HepG2 (cell line): ENCODE data around the gene TMEM117. TPM values are rescaled to one million over a fixed set of nuclear protein-coding genes. Genes with fewer than 3 reads are reported as not detected.

Experiments
- ATAC-seq: fragments of 200-7000 bp; cut with Tn5 transposase; 3 replicates; pipeline ENCODE4 v1.9.1; 2020; ENCODE audit warnings: mild to moderate bottlenecking, moderate library complexity
- BruUV-seq: library from RNA; stranded (reverse); fragments of 400-500 nt; replicated peaks from 2 replicates; lab custom pipeline; 2021; lab: Mats Ljungman, UMichigan
- CTCF ChIA-PET: fragments of 300-600 bp; formaldehyde crosslinking; extraction: SDS; loops from one replicate; lab custom pipeline; 2021; ENCODE audit warnings: low total read pairs, inconsistent platforms, low intra/inter-chr PET ratio; lab: Yijun Ruan, JAX
- POLR2A ChIA-PET: fragments of 350-600 bp; sonication (Branson Sonifier 250); formaldehyde crosslinking; loops from one replicate; lab custom pipeline; 2020; ENCODE audit warnings: antibody characterized with exemption, inconsistent platforms; lab: Yijun Ruan, JAX
- DNase-seq: peaks from one replicate; pipeline ENCODE4 v3.0.0-alpha.2; 2015; ENCODE audit warnings: low spot score
- FAIRE-seq: peaks from 3 replicates; lab custom pipeline; 2011; peaks lifted over from hg19 to GRCh38; lab: Jason Lieb, UNC
- H2AFZ ChIP-seq: one replicate; pipeline ENCODE4 v1.6.1; 2011; ENCODE audit warnings: low read length, inconsistent platforms
- H3K27ac ChIP-seq: fragments of 300-600 bp; 3 replicates; pipeline ENCODE4 v1.8.0; 2011; ENCODE audit warnings: mixed run types, mild to moderate bottlenecking, mixed read lengths, low read length, inconsistent platforms; ENCODE audit not compliant: insufficient read depth; ENCODE audit errors: extremely low read length
- H3K27me3 ChIP-seq, 2 experiments: fragments of 200-600 bp in 1 of 2; 2 replicates in 1 of 2; 3 replicates in 1 of 2; pipeline versions ENCODE4 v1.6.0 to v1.8.0; 2011; ENCODE audit warnings: low read length in 2 of 2, mild to moderate bottlenecking in 2 of 2, moderate library complexity in 2 of 2, inconsistent platforms in 1 of 2; ENCODE audit not compliant: insufficient read depth in 2 of 2, control insufficient read depth in 1 of 2
- H3K36me3 ChIP-seq, 2 experiments: fragments of 200-600 bp in 1 of 2; replicated peaks in 1 of 2; 2 replicates in 1 of 2; 3 replicates in 1 of 2; pipeline versions ENCODE4 v1.5.1 to v1.8.0; 2011; ENCODE audit warnings: low read length in 2 of 2, inconsistent platforms in 1 of 2; ENCODE audit not compliant: insufficient read depth in 2 of 2, control insufficient read depth in 1 of 2
- H3K4me1 ChIP-seq: 2 replicates; pipeline ENCODE4 v1.5.1; 2012; ENCODE audit warnings: low read length, inconsistent platforms; ENCODE audit not compliant: insufficient read depth
- H3K4me2 ChIP-seq: 2 replicates; pipeline ENCODE4 v1.6.0; 2011; ENCODE audit warnings: low read depth, low read length, inconsistent platforms
- H3K4me3 ChIP-seq, 3 experiments: fragments of 200-600 bp in 1 of 3; sonication (generic), shearing (Covaris generic) in 1 of 3; replicated peaks in 1 of 3; 2 replicates each; pipeline ENCODE4 v1.5.1; 2011 to 2016; ENCODE audit warnings: low read length in 3 of 3, inconsistent platforms in 2 of 3, low read depth in 2 of 3, mild to moderate bottlenecking in 2 of 3, control low read depth in 1 of 3, mixed read lengths in 1 of 3; ENCODE audit not compliant: insufficient read depth in 1 of 3
- H3K79me2 ChIP-seq: one replicate; pipeline ENCODE4 v1.6.1; 2011; ENCODE audit warnings: low read length, inconsistent platforms; ENCODE audit not compliant: insufficient read depth
- H3K9ac ChIP-seq: 2 replicates; pipeline ENCODE4 v1.6.0; 2011; ENCODE audit warnings: mild to moderate bottlenecking, low read depth, low read length, inconsistent platforms; ENCODE audit not compliant: insufficient read depth
- H3K9me3 ChIP-seq: 2 replicates; pipeline ENCODE4 v1.5.1; 2012; ENCODE audit warnings: mild to moderate bottlenecking, low read length
- H4K20me1 ChIP-seq: 2 replicates; pipeline ENCODE4 v1.6.0; 2011; ENCODE audit warnings: inconsistent platforms, mild to moderate bottlenecking, low read length, moderate library complexity; ENCODE audit not compliant: insufficient read depth
- ATM ChIP-seq: fragments of 450-650 bp; IDR thresholded peaks from 2 replicates; pipeline ENCODE4 v1.7.1; 2017; ENCODE audit warnings: mild to moderate bottlenecking, borderline replicate concordance
- CBX5 ChIP-seq: sonication (generic); formaldehyde crosslinking; IDR thresholded peaks from 2 replicates; pipeline ENCODE4 v1.4.0; 2020; ENCODE audit warnings: missing genetic modification reagents, borderline replicate concordance
- DPF2 ChIP-seq: sonication (generic); formaldehyde crosslinking; IDR thresholded peaks from 2 replicates; pipeline ENCODE4 v1.4.0; 2020; ENCODE audit warnings: mild to moderate bottlenecking, low read depth, missing genetic modification reagents, borderline replicate concordance
- FUBP1 ChIP-seq: sonication (generic); formaldehyde crosslinking; IDR thresholded peaks from 2 replicates; pipeline ENCODE4 v1.5.1; 2020; ENCODE audit warnings: missing genetic modification reagents, mild to moderate bottlenecking, borderline replicate concordance
- KDM5A ChIP-seq: fragments of 200-600 bp; sonication (generic); IDR thresholded peaks from 2 replicates; pipeline ENCODE4 v1.7.0; 2018; ENCODE audit warnings: antibody characterized with exemption, mild to moderate bottlenecking, low read length, borderline replicate concordance
- ONECUT2 ChIP-seq: sonication (generic); formaldehyde crosslinking; IDR thresholded peaks from 2 replicates; pipeline ENCODE4 v1.4.0; 2020; ENCODE audit warnings: missing genetic modification reagents
- RBAK ChIP-seq: sonication (generic); formaldehyde crosslinking; IDR thresholded peaks from 2 replicates; pipeline ENCODE4 v1.5.1; 2020; ENCODE audit warnings: mild to moderate bottlenecking, missing genetic modification reagents
- RXRA ChIP-seq: sonication (generic); formaldehyde crosslinking; IDR thresholded peaks from 2 replicates; pipeline ENCODE4 v1.5.1; 2020; ENCODE audit warnings: missing genetic modification reagents
- SP1 ChIP-seq, 2 experiments: fragments of 450-650 bp in 1 of 2; sonication (generic) in 1 of 2; formaldehyde crosslinking in 1 of 2; IDR thresholded peaks; 2 replicates each; pipeline versions ENCODE4 v1.4.0 to v1.6.1; 2016 to 2020; ENCODE audit warnings: missing genetic modification reagents in 1 of 2
- ZBTB2 ChIP-seq: sonication (generic); formaldehyde crosslinking; IDR thresholded peaks from 2 replicates; pipeline ENCODE4 v1.8.0; 2022; ENCODE audit warnings: low read depth, missing genetic modification reagents
- ZFX ChIP-seq: sonication (generic); formaldehyde crosslinking; IDR thresholded peaks from 2 replicates; pipeline ENCODE4 v1.4.0; 2020; ENCODE audit warnings: mild to moderate bottlenecking, low read depth, missing genetic modification reagents, moderate library complexity
- ZNF230 ChIP-seq: sonication (generic); formaldehyde crosslinking; IDR thresholded peaks from 2 replicates; pipeline ENCODE4 v1.4.0; 2020; ENCODE audit warnings: mild to moderate bottlenecking, missing genetic modification reagents
- ZNF430 ChIP-seq: sonication (generic); formaldehyde crosslinking; IDR thresholded peaks from 2 replicates; pipeline ENCODE4 v1.9.0; 2021; ENCODE audit warnings: mild to moderate bottlenecking, missing genetic modification reagents
- ZNF761 ChIP-seq: sonication (generic); formaldehyde crosslinking; conservative IDR thresholded peaks from 2 replicates; pipeline ENCODE4 v1.4.0; 2020; ENCODE audit warnings: mild to moderate bottlenecking, missing genetic modification reagents
- ZNF816 ChIP-seq: sonication (generic); formaldehyde crosslinking; IDR thresholded peaks from 2 replicates; pipeline ENCODE4 v1.8.0; 2022; ENCODE audit warnings: missing genetic modification reagents, mild to moderate bottlenecking, borderline replicate concordance
- ZSCAN22 ChIP-seq: sonication (generic); formaldehyde crosslinking; IDR thresholded peaks from 2 replicates; pipeline ENCODE4 v1.4.0; 2020; ENCODE audit warnings: mild to moderate bottlenecking, missing genetic modification reagents
- ZSCAN31 ChIP-seq: sonication (generic); formaldehyde crosslinking; IDR thresholded peaks from 2 replicates; pipeline ENCODE4 v1.5.0; 2020; ENCODE audit warnings: low read depth, mild to moderate bottlenecking, missing genetic modification reagents
- WGBS: methylation state at CpG from one replicate; pipeline ENCODE4 v1.1.6; 2017; ENCODE audit warnings: low lambda C conversion rate; 5-methylcytosine and 5-hydroxymethylcytosine counted together
- in situ Hi-C: cut with HindIII; loops from 2 replicates; pipeline ENCODE4 v1.10.0; 2017; ENCODE audit warnings: low pct_unique_long_range_greater_than_20kb; ENCODE audit not compliant: extremely low pct_ligation_motif_present
- intact Hi-C: fragments of 100-400 bp; cut with micrococcal nuclease; formaldehyde crosslinking; loops from one replicate; pipeline ENCODE4 v1.10.0; 2022; ENCODE audit not compliant: unreplicated experiment
- polyA plus RNA-seq, 8 experiments: library from polyadenylated mRNA; depleted of rRNA in 3 of 8; stranded (reverse) in 7 of 8; unstranded in 1 of 8; fragments of >200 nt; fragmentation: Illumina TruSeq in 4 of 8; extraction: Trizol in 4 of 8; gene quantifications; 2 replicates each; pipeline versions ENCODE4 v1.2.1 to v1.2.3, GENCODE V29; 2011 to 2016; ENCODE audit warnings: low read depth in 4 of 8, missing spikeins in 1 of 8, mixed read lengths in 1 of 8; ENCODE audit not compliant: insufficient read depth in 1 of 8
- total RNA-seq, 5 experiments: library from RNA; depleted of rRNA; stranded (reverse); fragments of >200 nt; fragmentation: Illumina TruSeq; extraction: Trizol; gene quantifications; 2 replicates each; pipeline ENCODE4 v1.2.3, GENCODE V29; 2016; ENCODE audit warnings: low read depth in 1 of 5
- TF ChIP-seq, protein P1 (sequence below): sonication (generic); formaldehyde crosslinking; IDR thresholded peaks from 2 replicates; pipeline ENCODE4 v1.8.0; 2022; ENCODE audit warnings: mild to moderate bottlenecking, missing genetic modification reagents
- TF ChIP-seq, protein P2 (sequence below): IDR thresholded peaks from 2 replicates; pipeline ENCODE4 v1.6.1; 2016; ENCODE audit warnings: missing compliant biosample characterization, missing genetic modification reagents, borderline replicate concordance

The TMEM117 gene
- total and polyA plus RNA-seq, 2 of the 13 experiments (the other 11 are each of a cell fraction or from before 2014, with no cell fraction given), result 2.8 to 8.5 TPM

GRCh38 chr12:44034906-44035305 is 199.0 kb downstream of the TMEM117 start:
- Histone ChIP-seq H3K27ac (no peak overlapping the region), H3K9ac (no peak overlapping the region), H4K20me1 (no peaks in the 10 kb centered on the region), H3K79me2 (no peaks in the 10 kb centered on the region), H3K4me3 (no peak overlapping the region), H3K4me2 (no peak overlapping the region), H3K27me3 (no peaks in the 10 kb centered on the region), H3K9me3 (peaks cover 15% of the 10 kb centered on the region), H3K4me1 (no peaks in the 10 kb centered on the region), H2AFZ (no peak overlapping the region), H3K36me3 (no peaks in the 10 kb centered on the region)
- DNase-seq (no peak), ATAC-seq (no peak), FAIRE-seq (no peak)
- intact Hi-C loops (no loop called here), in situ Hi-C loops (no loop called here)
- BruUV-seq, result no TSS peak
- POLR2A ChIA-PET, result no interaction called here
- 88% methylated on average over 5 of the region's 5 CpGs for WGBS
- CTCF ChIA-PET, result no interaction called here
- no peak for TF ChIP-seq ONECUT2 (CRISPR knock-in tag)
- TF ChIP-seq ZSCAN22 (CRISPR knock-in tag), result no peak
- no peak for TF ChIP-seq SP1 (IDR thresholded peaks at IDR 0.05)
- TF ChIP-seq SP1 (CRISPR knock-in tag; IDR thresholded peaks at IDR 0.05), result no peak
- TF ChIP-seq, protein P1, sequence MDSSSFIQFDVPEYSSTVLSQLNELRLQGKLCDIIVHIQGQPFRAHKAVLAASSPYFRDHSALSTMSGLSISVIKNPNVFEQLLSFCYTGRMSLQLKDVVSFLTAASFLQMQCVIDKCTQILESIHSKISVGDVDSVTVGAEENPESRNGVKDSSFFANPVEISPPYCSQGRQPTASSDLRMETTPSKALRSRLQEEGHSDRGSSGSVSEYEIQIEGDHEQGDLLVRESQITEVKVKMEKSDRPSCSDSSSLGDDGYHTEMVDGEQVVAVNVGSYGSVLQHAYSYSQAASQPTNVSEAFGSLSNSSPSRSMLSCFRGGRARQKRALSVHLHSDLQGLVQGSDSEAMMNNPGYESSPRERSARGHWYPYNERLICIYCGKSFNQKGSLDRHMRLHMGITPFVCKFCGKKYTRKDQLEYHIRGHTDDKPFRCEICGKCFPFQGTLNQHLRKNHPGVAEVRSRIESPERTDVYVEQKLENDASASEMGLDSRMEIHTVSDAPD (CRISPR knock-in tag), result no peak
- TF ChIP-seq ZNF816 (CRISPR knock-in tag), result no peak
- TF ChIP-seq KDM5A, result no peak
- TF ChIP-seq DPF2 (CRISPR knock-in tag), result no peak
- no peak for TF ChIP-seq ZNF230 (CRISPR knock-in tag)
- TF ChIP-seq, protein P2, sequence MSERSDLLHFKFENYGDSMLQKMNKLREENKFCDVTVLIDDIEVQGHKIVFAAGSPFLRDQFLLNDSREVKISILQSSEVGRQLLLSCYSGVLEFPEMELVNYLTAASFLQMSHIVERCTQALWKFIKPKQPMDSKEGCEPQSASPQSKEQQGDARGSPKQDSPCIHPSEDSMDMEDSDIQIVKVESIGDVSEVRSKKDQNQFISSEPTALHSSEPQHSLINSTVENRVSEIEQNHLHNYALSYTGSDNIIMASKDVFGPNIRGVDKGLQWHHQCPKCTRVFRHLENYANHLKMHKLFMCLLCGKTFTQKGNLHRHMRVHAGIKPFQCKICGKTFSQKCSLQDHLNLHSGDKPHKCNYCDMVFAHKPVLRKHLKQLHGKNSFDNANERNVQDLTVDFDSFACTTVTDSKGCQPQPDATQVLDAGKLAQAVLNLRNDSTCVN (CRISPR knock-in tag), result no peak
- no peak for TF ChIP-seq ZSCAN31 (CRISPR knock-in tag)
- TF ChIP-seq CBX5, result no peak
- no peak for TF ChIP-seq RBAK (CRISPR knock-in tag)
- no peak for TF ChIP-seq ZNF761 (CRISPR knock-in tag)
- no peak for TF ChIP-seq ATM
- TF ChIP-seq ZBTB2 (CRISPR knock-in tag), result no peak
- TF ChIP-seq RXRA (CRISPR knock-in tag), result no peak
- no peak for TF ChIP-seq FUBP1
- no peak for TF ChIP-seq ZNF430
- TF ChIP-seq ZFX (CRISPR knock-in tag), result no peak
